Natural killer cell (primary cell): ENCODE data around the gene LRRC26. TPM values are rescaled to one million over a fixed set of nuclear protein-coding genes. Genes with fewer than 3 reads are reported as not detected.

ENCODE experiments used
- ATAC-seq, 3 donors: fragments of 150-1000 bp in 2 of 3; fragments of 200-7000 bp in 1 of 3; cut with Tn5 transposase; 1 replicate in 1 of 3; 2 replicates in 2 of 3; pipeline ENCODE4 v1.10.0; 2021; ENCODE audit warnings: mild to moderate bottlenecking in 2 of 3, moderate library complexity in 2 of 3
- DNase-seq, 2 donors: peaks; one replicate each; pipeline versions ENCODE4 v3.0.0 to v3.0.0-alpha.2; 2013 to 2021; ENCODE audit warnings: mixed read lengths in 1 of 2
- H3K27ac ChIP-seq: one replicate; pipeline ENCODE4 v1.5.1; 2013; ENCODE audit warnings: mild to moderate bottlenecking, low read length
- H3K27me3 ChIP-seq: one replicate; pipeline ENCODE4 v1.6.1; 2013; ENCODE audit warnings: low read length; ENCODE audit not compliant: control insufficient read depth, insufficient read depth
- H3K36me3 ChIP-seq: one replicate; pipeline ENCODE4 v1.6.1; 2013; ENCODE audit warnings: low read length; ENCODE audit not compliant: control insufficient read depth, insufficient read depth
- H3K4me1 ChIP-seq: one replicate; pipeline ENCODE4 v1.6.1; 2013; ENCODE audit warnings: low read length; ENCODE audit not compliant: control insufficient read depth, insufficient read depth
- H3K4me3 ChIP-seq: one replicate; pipeline ENCODE4 v1.5.1; 2013; ENCODE audit warnings: low read length
- H3K9me3 ChIP-seq: one replicate; pipeline ENCODE4 v1.6.1; 2013; ENCODE audit warnings: low read length; ENCODE audit not compliant: control insufficient read depth, insufficient read depth
- H3K27ac Mint-ChIP-seq, 2 donors: one replicate each; pipeline ENCODE4 v1.8.0; 2022; ENCODE audit warnings: mild to moderate bottlenecking in 2 of 2, mixed read lengths in 2 of 2, moderate library complexity in 1 of 2
- H3K27me3 Mint-ChIP-seq, 2 donors: one replicate each; pipeline ENCODE4 v1.8.0; 2022; ENCODE audit warnings: low read depth in 2 of 2, mixed read lengths in 2 of 2
- H3K36me3 Mint-ChIP-seq: one replicate; pipeline ENCODE4 v1.8.0; 2022; ENCODE audit warnings: mixed read lengths
- H3K4me1 Mint-ChIP-seq, 2 donors: one replicate each; pipeline ENCODE4 v1.8.0; 2022; ENCODE audit warnings: mixed read lengths in 2 of 2
- H3K4me3 Mint-ChIP-seq: one replicate; pipeline ENCODE4 v1.8.0; 2022; ENCODE audit warnings: mild to moderate bottlenecking, moderate library complexity, mixed read lengths
- H3K9me3 Mint-ChIP-seq, 2 donors: one replicate each; pipeline ENCODE4 v1.8.0; 2022; ENCODE audit warnings: mixed read lengths in 2 of 2
- CTCF ChIP-seq: fragments of 200-600 bp; IDR thresholded peaks from one replicate; pipeline ENCODE4 v1.8.0; 2022; ENCODE audit warnings: antibody characterized with exemption
- WGBS: methylation state at CpG from one replicate; pipeline ENCODE4 v1.1.7; 2013; ENCODE audit warnings: missing lambda C conversion rate; ENCODE audit not compliant: insufficient coverage; 5-methylcytosine and 5-hydroxymethylcytosine counted together
- intact Hi-C: fragments of 100-400 bp; cut with micrococcal nuclease; formaldehyde crosslinking; loops from one replicate; pipeline ENCODE4 v1.14.2; 2022
- total RNA-seq, 4 donors: library from RNA; stranded (reverse); fragments of 120-200 nt in 1 of 4; gene quantifications; one replicate each; pipeline versions ENCODE4 v1.2.3 to v1.2.4, GENCODE V29; 2013 to 2022

LRRC26 gene
- total RNA-seq, 3 donors from 2014 or later (not counting 1 experiment from before 2014, with no cell fraction given) = not detected

- Mint-ChIP-seq H3K27ac (peak overlapping the region; percentile 92 to 96), H3K4me1 (peaks cover 37 to 45% of the 10 kb centered on the region in 2 donors), H3K9me3 (no peaks in the 10 kb centered on the region), H3K4me3 (peak overlapping the region; percentile 93), H3K27me3 (no peaks in the 10 kb centered on the region), H3K36me3 (no peaks in the 10 kb centered on the region)
- no peaks in the 10 kb centered on the region for H3K27me3 ChIP-seq
- intact Hi-C loops = loop anchor here (1.0 to 5.0 kb wide), 3 partner anchors 16 to 38 kb away; partner anchors contain the start of genes ANAPC2, RNF208, SSNA1 and TUBB4B
- H3K4me3 ChIP-seq = peak overlapping the region; percentile 57
- no peaks in the 10 kb centered on the region for H3K36me3 ChIP-seq
- H3K27ac ChIP-seq = peak overlapping the region; percentile 64
- peaks cover 40% of the 10 kb centered on the region for H3K4me1 ChIP-seq
- DNase-seq (no peak), ATAC-seq (no peak)
- WGBS = 24% methylated on average over 21 of the region's 21 CpGs
- H3K9me3 ChIP-seq = no peaks in the 10 kb centered on the region
- TF ChIP-seq CTCF = no peak
These were observed 34.9 kb upstream of the LRRC26 start for GRCh38 chr9:137204731-137205125.

GRCh38 chr9:137202966-137203365 is 33.1 kb upstream of the LRRC26 start:
- no peaks in the 10 kb centered on the region for H3K27me3 Mint-ChIP-seq
- 95% methylated on average over 8 of the region's 8 CpGs for WGBS
- intact Hi-C loops = loop anchor here (5.0 kb wide), 1 partner anchor 39 kb away; the partner anchor contains the start of gene TUBB4B
- H3K9me3 Mint-ChIP-seq = no peaks in the 10 kb centered on the region
- Histone ChIP-seq H3K4me3 (no peak overlapping the region), H3K36me3 (no peaks in the 10 kb centered on the region), H3K27ac (no peak overlapping the region), H3K27me3 (no peaks in the 10 kb centered on the region), H3K4me1 (peaks cover 53% of the 10 kb centered on the region), H3K9me3 (no peaks in the 10 kb centered on the region)
- H3K36me3 Mint-ChIP-seq = no peaks in the 10 kb centered on the region
- ATAC-seq = no peak
- no peak for TF ChIP-seq CTCF
- no peak overlapping the region for H3K27ac Mint-ChIP-seq
- DNase-seq = no peak
- no peak overlapping the region for H3K4me3 Mint-ChIP-seq
- H3K4me1 Mint-ChIP-seq = peaks cover 37 to 49% of the 10 kb centered on the region in 2 donors

- Histone ChIP-seq H3K9me3 (no peaks in the 10 kb centered on the region), H3K4me3 (peak overlapping the region; percentile 75), H3K36me3 (no peaks in the 10 kb centered on the region), H3K27ac (peak overlapping the region; percentile 82), H3K4me1 (peaks cover 45% of the 10 kb centered on the region), H3K27me3 (no peaks in the 10 kb centered on the region)
- no peak for DNase-seq
- Mint-ChIP-seq H3K27me3 (no peaks in the 10 kb centered on the region), H3K27ac (peak overlapping the region; percentile 83 to 86), H3K9me3 (no peaks in the 10 kb centered on the region), H3K36me3 (no peaks in the 10 kb centered on the region), H3K4me3 (peak overlapping the region; percentile 83), H3K4me1 (peaks cover 24 to 40% of the 10 kb centered on the region in 2 donors)
- intact Hi-C loops = loop anchor here (5.0 kb wide), 1 partner anchor 41 kb away; the partner anchor contains the start of gene TUBB4B
- 33% methylated on average over 23 of the region's 23 CpGs for WGBS
- no peak for ATAC-seq
- TF ChIP-seq CTCF = no peak
These were observed 31.5 kb upstream of the LRRC26 start for GRCh38 chr9:137201205-137201868.
